GM21576 (cell line): ENCODE measurements around the gene TXNRD2.

Experiments
- ATAC-seq: cut with Tn5 transposase; IDR thresholded peaks from one replicate; pipeline ENCODE4 v1.9.1; 2021; ENCODE audit warnings: mild to moderate bottlenecking, moderate library complexity; ENCODE audit not compliant: unreplicated experiment

TXNRD2 gene

GRCh38 chr22:19877626-19878339 is 63.8 kb downstream of the TXNRD2 start:
- ATAC-seq: no peak

- ATAC-seq: no peak
These were observed 64.5 kb downstream of the TXNRD2 start for GRCh38 chr22:19876941-19877625.

GRCh38 chr22:19876314-19876940 is 65.2 kb downstream of the TXNRD2 start:
- ATAC-seq: no peak

DNA sequence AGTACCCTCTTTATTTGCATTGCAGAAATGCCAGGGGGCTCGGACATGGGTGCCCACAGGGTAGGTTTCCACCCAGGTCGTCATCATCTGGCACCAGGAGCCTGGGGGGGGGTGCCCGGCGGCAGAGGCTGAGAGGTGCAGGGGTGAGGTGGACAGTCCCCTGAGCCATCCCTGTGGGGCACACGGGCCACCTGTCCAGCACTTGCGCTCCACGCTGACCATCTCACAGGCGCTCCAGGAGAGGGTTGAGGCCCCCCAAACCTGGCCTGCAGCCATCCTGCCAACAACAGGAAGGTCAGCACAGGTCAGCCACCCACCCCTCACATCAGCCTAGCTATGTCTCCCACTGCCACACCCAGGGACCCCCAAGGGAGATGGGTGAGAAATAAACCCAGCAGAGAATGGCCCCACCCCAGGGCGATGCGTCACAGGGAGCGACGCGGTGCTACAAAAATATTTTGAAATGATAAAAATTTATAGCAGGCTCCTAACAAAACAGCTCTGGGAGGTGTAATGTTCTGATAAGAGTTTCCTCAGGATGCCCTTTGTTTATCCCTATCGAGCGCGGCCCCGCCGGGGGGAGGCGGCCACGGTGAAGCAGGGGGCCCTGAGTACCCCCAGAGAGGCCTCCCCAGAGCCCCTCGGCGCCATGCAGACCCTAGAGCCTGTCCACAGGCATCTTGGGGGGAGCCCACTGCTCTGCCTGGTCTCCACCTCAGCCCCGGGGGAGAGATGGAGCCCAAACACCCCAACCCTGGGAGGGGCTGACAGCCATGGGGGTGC is 65.9 kb downstream of the TXNRD2 start:
- no peak for ATAC-seq

DNA sequence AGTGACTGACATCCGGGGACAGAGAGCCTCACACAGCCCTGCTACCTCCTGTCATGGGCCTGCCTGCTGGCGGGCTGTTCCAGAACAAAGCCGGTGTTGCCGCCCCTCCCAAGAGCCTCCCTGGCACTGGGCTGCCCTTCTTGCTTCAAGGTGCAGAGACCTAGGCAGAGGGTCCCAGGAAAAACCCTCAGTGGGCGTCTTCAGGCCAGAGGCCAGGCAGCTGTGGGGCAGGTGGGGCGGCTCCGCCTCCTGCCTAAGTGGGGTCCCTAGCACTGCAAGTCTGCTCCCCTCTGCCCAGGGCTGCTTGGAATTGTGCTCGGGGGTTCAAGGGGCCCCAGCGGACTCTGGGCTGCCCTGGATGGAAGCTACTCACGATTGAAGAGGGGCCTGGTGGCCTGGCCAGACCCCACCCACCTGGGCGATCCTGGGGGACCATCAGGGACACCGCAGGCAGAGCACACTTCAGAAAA is 66.5 kb downstream of the TXNRD2 start:
- no peak for ATAC-seq

DNA sequence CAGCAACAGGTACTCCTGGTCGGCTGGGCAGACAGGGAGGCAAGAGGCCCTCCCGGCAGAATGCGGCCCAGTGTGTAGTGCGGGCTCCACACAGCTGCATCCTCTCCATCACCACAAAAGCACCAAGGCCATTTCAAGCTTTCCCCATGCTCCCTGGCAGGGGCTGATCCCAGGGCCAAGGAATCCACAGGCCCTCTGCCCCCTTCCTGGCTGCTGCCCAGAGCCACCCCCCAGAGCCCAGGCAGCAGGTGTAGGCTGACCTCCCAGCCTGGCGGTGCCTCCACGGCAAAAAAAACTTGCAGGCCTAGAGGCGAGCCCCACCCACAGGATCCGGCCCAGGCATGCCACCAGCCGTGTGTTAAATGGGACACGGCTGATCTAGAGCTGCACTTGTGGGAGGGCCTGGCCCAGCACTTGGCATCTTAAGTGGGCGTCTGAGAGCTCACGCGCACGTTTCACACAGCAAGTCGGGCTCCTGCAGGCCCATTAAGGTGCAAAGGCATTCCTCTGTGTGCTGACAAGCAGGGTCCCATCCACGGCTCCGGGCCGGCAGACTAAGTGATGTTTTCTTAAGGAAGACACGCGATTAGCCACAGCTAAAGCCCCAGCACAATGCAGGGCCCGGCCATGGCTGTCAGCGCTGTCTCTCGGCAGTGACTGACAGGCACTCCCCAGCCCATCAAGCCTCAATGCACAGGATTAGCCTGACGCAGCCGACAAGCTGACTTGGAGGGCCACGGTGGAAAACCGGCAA is 67.1 kb downstream of the TXNRD2 start:
- ATAC-seq: no peak

DNA sequence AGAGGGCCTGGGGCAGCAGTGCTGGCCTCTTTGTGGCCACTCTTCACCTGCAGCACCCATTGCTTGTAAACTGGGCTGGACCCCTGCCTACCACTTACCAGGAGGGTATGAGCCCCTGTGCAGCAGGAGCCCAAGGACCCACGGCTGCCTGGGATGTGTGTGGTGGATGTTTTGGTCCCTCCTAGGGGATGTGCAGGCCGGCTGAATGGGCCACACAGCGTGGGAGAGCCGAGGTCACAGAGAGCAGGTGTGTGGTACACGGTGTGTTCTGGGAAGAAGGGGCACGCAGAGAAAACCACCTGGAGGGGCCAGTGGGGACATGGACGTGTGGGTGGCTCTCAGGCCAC is 67.7 kb downstream of the TXNRD2 start:
- ATAC-seq: no peak

- no peak for ATAC-seq
These were observed 68.3 kb downstream of the TXNRD2 start for GRCh38 chr22:19873138-19873959.

DNA sequence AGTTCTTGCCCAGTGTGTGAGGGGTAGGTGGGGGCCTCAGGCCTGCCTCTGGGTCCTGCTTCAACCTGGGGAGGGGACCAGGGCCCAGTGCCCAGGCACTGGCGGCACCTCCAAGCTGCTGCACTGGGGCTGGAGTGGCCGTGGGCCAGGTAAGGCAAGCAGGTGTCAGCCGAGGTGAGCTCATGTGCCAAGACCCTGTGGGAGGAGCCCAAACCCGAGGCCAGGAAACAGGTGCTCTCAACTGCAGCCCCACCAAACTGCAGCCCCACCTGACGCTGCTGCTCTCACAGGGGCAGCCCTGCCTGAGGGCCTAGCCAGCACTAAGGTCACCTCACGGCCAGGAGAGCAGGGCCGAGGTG is 68.9 kb downstream of the TXNRD2 start:
- no peak for ATAC-seq

GRCh38 chr22:19871845-19872778 is 69.5 kb downstream of the TXNRD2 start:
- ATAC-seq: no peak

GRCh38 chr22:19871023-19871844 is 70.4 kb downstream of the TXNRD2 start:
- no peak for ATAC-seq

DNA sequence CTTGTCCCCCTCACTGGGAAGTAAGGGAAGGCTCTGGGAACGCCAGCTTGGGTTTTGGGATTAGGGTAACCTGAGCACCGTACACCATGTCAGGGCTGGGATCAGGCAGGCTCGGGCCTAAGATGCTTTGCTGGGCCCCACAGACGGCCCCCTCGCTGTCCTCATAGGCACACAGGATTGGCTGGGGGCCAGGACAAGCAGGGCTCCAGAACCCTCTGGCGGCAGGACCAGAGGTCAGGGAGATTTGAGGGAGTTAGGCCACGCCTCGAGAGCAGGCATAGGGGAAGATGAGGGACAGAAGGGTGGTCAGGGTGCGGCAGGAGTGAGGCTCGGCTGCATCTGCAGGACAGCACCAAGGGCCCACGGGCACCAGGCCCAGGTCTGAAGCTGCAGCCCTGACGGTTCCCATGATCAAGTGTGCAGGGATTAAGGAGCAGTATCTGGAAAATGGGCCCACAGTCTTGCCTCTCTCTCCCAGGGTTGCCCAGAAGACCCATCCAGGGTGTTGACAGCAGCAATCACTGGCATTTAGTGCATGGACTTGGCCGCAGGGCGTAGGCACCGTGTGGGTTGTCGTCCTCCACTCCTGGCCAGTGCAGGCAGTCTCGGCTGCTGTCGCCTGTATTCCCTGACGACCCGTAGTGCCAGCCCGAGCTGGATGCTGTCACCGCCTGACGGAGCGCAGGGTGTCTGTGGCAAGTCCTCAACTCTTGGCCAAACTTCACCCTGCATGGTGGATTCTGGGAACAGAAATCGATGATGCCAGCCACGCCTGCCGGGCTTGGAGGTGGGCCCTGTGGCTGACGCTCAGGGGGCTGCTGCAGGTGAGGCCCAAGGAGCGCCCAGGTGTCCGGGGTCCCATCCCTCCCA is 71.2 kb downstream of the TXNRD2 start:
- ATAC-seq: no peak

- no peak for ATAC-seq
These were observed 72.0 kb downstream of the TXNRD2 start for GRCh38 chr22:19869497-19870152.

- no peak for ATAC-seq
These were observed 72.7 kb downstream of the TXNRD2 start for GRCh38 chr22:19868773-19869471.

DNA sequence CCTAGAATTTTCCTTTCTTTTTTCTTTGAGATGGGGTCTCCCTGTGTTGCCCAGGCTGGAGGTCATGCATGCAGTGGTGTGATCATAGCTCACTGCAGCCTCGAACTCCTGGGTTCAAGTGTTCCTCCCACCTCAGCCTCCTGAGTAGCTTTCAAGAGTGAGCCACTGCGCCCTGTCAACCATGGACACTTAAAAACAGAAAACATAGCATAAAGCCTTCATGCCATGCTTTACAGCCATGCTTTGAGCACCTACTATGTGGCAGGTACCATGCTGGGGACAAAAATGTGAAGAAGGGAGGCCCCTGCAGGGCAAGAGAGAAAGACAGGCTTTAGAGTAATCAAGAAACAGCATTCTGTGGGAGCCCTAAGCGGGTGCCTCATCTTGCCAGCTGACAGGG is 73.3 kb downstream of the TXNRD2 start:
- ATAC-seq: no peak

DNA sequence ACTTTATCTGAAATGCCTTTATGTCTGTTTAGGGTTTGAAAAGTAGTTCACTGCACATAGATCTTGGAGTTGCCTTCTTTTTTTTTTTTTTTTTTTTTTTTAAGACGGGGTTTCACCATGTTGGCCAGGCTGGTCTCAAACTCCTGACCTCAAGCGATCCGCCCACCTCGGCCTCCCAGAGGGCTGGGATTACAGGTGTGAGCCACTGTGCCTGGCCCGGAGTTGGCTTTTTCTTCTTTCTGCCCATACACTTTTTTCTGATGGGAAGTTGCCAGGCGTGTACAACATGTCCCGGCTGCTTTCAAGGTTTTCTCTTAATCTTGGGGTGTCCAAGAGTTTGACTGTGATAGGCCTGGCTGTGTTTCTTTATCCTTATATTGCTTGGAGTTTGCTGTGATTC is 74.0 kb downstream of the TXNRD2 start:
- no peak for ATAC-seq
